GM04504 (cell line): ENCODE measurements around the gene FARP2.

Experiments used
- DNase-seq: peaks from one replicate; pipeline ENCODE4 v3.0.0-alpha.2; 2012; ENCODE audit warnings: low read depth

FARP2 gene

GRCh38 chr2:241456546-241456945 is 100.5 kb downstream of the FARP2 start:
- no peak for DNase-seq

GRCh38 chr2:241458687-241459086 is 102.6 kb downstream of the FARP2 start:
- DNase-seq, result no peak

- no peak for DNase-seq
Measured at GRCh38 chr2:241459520-241459919, 103.4 kb downstream of the FARP2 start.

GRCh38 chr2:241460631-241461030 is 104.5 kb downstream of the FARP2 start:
- no peak for DNase-seq

GRCh38 chr2:241461693-241462677 is 105.9 kb downstream of the FARP2 start:
- no peak for DNase-seq

- DNase-seq, result no peak
Measured at GRCh38 chr2:241463276-241464135, 107.4 kb downstream of the FARP2 start.

- DNase-seq, result no peak
Measured at GRCh38 chr2:241465543-241465942, 109.5 kb downstream of the FARP2 start.

GRCh38 chr2:241466230-241466629 is 110.1 kb downstream of the FARP2 start:
- no peak for DNase-seq

- no peak for DNase-seq
Measured at GRCh38 chr2:241467777-241468475, 111.8 kb downstream of the FARP2 start.

- no peak for DNase-seq
Measured at GRCh38 chr2:241468476-241468781, 112.3 kb downstream of the FARP2 start.

- DNase-seq, result no peak
Measured at GRCh38 chr2:241469746-241470145, 113.7 kb downstream of the FARP2 start.

- no peak for DNase-seq
Measured at GRCh38 chr2:241473399-241473798, 117.3 kb downstream of the FARP2 start.

GRCh38 chr2:241475267-241475666 is 119.2 kb downstream of the FARP2 start:
- DNase-seq, result no peak

- no peak for DNase-seq
Measured at GRCh38 chr2:241478166-241478565, 122.1 kb downstream of the FARP2 start.

- DNase-seq, result no peak
Measured at GRCh38 chr2:241479026-241479898, 123.2 kb downstream of the FARP2 start.

- DNase-seq, result no peak
Measured at GRCh38 chr2:241481687-241482086, 125.6 kb downstream of the FARP2 start.

GRCh38 chr2:241482126-241482955 is 126.3 kb downstream of the FARP2 start:
- no peak for DNase-seq

- DNase-seq, result no peak
Measured at GRCh38 chr2:241483305-241483704, 127.2 kb downstream of the FARP2 start.

- DNase-seq, result no peak
Measured at GRCh38 chr2:241485172-241485911, 129.3 kb downstream of the FARP2 start.

GRCh38 chr2:241489088-241489487 is 133.0 kb downstream of the FARP2 start:
- DNase-seq, result no peak
